Esophagus (tissue), 2 donors: ENCODE data around the gene MT1G. TPM values are rescaled to one million over a fixed set of nuclear protein-coding genes. Genes with fewer than 3 reads are reported as not detected.

Experiments used
- H3K27ac ChIP-seq, 2 donors: one replicate each; pipeline ENCODE4 v1.5.1; 2013; ENCODE audit warnings: low read depth in 2 of 2, mild to moderate bottlenecking in 2 of 2, inconsistent platforms in 1 of 2, low read length in 1 of 2, moderate library complexity in 1 of 2
- H3K27me3 ChIP-seq, 2 donors: one replicate each; pipeline ENCODE4 v1.6.1; 2013; ENCODE audit warnings: low read length in 2 of 2, control low read depth in 1 of 2, mild to moderate bottlenecking in 1 of 2; ENCODE audit not compliant: insufficient read depth in 2 of 2, control insufficient read depth in 1 of 2
- H3K36me3 ChIP-seq, 2 donors: one replicate each; pipeline ENCODE4 v1.6.1; 2013; ENCODE audit warnings: low read length in 1 of 2; ENCODE audit not compliant: control insufficient read depth in 2 of 2, insufficient read depth in 2 of 2
- H3K4me1 ChIP-seq, 2 donors: one replicate each; pipeline ENCODE4 v1.6.1; 2013; ENCODE audit warnings: low read length in 1 of 2; ENCODE audit not compliant: control insufficient read depth in 2 of 2, insufficient read depth in 2 of 2
- H3K4me3 ChIP-seq, 2 donors: one replicate each; pipeline ENCODE4 v1.5.1; 2013; ENCODE audit warnings: low read length in 2 of 2, mild to moderate bottlenecking in 2 of 2, low read depth in 1 of 2, moderate library complexity in 1 of 2
- H3K9me3 ChIP-seq, 2 donors: one replicate each; pipeline ENCODE4 v1.6.1; 2013; ENCODE audit warnings: mild to moderate bottlenecking in 2 of 2, low read depth in 1 of 2, low read length in 1 of 2, moderate library complexity in 1 of 2; ENCODE audit not compliant: control insufficient read depth in 2 of 2, insufficient read depth in 1 of 2
- WGBS, 2 donors: extraction: QIAGEN DNeasy Blood & Tissue Kit; methylation state at CpG; one replicate each; pipeline ENCODE4 v1.1.7; 2013; 5-methylcytosine and 5-hydroxymethylcytosine counted together
- polyA plus RNA-seq, 2 donors: library from polyadenylated mRNA; stranded (reverse); fragments of 200-250 nt; gene quantifications; one replicate each; pipeline ENCODE4 v1.2.3, GENCODE V29; 2013
- donor health status: healthy with polysubstance abuse.
- donor health status: Bipolar disorder and iron deficiency.

MT1G gene
- polyA plus RNA-seq, 2 donors, result 459 to 751 TPM

DNA sequence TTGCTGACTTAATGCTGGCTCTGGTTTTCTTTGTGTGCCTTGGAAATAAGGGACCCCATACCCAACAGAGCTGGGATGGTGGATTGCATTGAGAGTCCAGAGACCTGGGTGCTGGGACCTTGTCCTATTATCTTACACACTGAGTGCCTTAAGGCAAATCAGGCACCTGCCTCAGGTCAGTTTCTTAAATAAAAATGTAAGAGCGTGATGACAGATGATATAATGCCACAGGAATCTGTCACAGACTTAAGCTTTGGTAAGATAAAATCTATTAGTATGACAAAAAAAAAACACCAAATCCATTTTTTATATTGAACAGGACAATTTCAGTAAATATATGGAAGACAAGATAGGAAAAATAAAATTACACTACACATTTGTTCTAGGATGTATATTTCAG, 27.8 kb downstream of the MT1G start:
- Histone ChIP-seq H3K27me3 (peaks cover 3% of the 10 kb centered on the region in 2 donors), H3K9me3 (no peaks in the 10 kb centered on the region), H3K4me1 (peaks cover 0 to 17% of the 10 kb centered on the region in 2 donors), H3K36me3 (no peaks in the 10 kb centered on the region), H3K4me3 (no peak overlapping the region), H3K27ac (no peak overlapping the region)
- WGBS, 2 donors, result 85 to 87% methylated on average over 1 of the region's 1 CpG

DNA sequence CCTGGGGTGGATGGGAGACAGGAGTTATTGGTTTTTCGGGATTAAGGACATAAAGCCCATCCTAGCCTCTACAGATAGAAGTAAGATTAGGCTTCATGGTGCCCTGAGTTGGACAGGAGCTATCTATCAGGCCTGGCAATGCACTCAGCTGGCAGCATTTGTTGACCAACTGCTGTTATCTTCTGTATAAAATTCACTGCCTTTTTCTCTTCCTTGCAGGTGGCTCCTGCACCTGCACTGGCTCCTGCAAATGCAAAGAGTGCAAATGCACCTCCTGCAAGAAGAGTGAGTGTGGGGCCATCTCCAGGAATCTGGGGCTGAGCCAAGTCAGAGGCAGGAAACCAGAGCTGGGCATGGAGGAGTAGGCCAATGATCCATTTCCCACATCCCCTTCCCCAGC, 28.8 kb downstream of the MT1G start:
- H3K4me3 ChIP-seq, result no peak overlapping the region
- no peaks in the 10 kb centered on the region for H3K36me3 ChIP-seq
- H3K27me3 ChIP-seq, result peaks cover 3% of the 10 kb centered on the region in 2 donors
- no peak overlapping the region for H3K27ac ChIP-seq
- 60 to 68% methylated on average over 1 of the region's 1 CpG for WGBS, 2 donors
- H3K4me1 ChIP-seq, result peaks cover 0 to 19% of the 10 kb centered on the region in 2 donors
- H3K9me3 ChIP-seq, result no peaks in the 10 kb centered on the region

DNA sequence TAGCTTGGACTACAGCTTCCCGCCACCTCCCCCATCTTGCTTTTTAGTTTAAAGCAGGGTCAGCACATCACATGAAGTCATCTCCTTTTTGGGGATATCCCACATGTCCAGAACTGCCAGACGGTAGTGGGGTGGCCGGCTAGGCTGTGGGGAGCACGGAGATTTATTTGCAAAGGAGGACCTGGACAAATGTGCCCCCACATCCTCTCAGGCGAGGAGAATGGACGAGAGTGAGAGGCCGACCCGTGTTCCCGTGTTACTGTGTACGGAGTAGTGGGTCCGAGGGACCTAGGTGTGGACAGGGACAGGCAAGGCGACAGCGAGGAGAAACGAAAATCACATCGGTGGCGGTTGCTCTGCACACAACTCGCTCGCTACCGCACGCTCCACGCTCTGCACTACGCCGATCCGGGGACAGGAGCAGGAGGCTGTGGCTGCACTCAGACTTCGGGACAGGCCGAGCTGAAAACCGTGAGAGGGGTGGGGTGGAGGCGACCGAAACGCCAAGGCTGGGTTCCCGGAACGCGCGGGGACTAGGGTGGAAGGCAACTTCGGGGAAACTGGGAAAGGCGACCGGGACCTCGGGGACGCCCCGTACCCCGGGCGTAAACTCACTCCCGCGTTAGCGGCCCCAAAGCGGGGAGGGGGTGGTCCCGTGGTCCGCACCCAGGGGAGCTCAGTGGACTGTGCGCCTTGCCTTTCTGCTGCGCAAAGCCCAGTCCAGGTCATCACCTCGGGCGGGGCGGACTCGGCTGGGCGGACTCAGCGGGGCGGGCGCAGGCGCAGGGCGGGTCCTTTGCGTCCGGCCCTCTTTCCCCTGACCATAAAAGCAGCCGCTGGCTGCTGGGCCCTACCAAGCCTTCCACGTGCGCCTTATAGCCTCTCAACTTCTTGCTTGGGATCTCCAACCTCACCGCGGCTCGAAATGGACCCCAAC, 29.8 kb downstream of the MT1G start, which contains the start of gene MT1A:
MT1A (plus strand) TSS at position 853 of the 937 bp plus-strand sequence; CDS start at position 926, 73 bp downstream.
- H3K4me3 ChIP-seq, result peak within 1 kb of the TSS; percentile 7 to 39
- H3K27ac ChIP-seq, result no peak within 1 kb of the TSS

DNA sequence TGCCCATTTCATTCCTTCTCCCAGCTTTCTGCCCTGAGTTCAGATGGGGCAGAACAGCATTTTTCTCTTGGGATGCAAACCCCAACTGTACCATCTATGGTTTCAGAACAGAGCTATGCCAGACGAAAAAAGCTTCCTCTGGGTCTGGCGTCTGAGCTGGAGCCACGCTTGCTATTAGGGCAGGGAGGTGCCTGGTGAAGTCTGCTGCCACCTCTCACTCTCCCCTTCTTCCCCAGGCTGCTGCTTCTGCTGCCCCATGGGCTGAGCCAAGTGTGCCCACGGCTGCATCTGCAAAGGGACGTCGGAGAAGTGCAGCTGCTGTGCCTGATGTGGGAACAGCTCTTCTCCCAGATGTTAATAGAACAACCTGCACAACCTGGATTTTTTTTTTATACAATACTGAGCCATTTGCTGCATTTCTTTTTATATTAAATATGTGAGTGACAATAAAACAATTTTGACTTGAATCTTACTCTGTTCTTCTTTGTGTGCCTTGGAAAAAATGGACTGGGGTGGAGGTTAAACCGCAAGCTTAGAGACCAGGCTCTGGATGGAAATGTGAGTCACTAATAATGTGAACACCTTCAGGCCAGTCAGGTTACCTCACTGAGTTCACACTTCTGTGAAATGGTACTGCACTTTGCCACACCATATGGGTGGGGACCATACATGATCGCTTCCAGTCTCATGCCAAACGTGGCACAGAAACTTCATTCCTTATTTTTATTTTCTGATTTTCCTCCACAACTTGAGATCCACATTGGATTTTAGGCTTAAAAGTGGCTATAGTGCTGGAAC, 31.1 kb downstream of the MT1G start:
- WGBS, 2 donors, result 65 to 68% methylated on average over 9 of the region's 9 CpGs
- no peaks in the 10 kb centered on the region for H3K36me3 ChIP-seq
- no peaks in the 10 kb centered on the region for H3K9me3 ChIP-seq
- no peak overlapping the region for H3K27ac ChIP-seq
- peaks cover 5 to 17% of the 10 kb centered on the region in 2 donors for H3K4me1 ChIP-seq
- no peak overlapping the region for H3K4me3 ChIP-seq
- peaks cover 3% of the 10 kb centered on the region in 2 donors for H3K27me3 ChIP-seq

More for the DNA sequence above, 29.8 kb downstream of the MT1G start, which contains the start of gene MT1A:
- peaks cover 0 to 11% of the 10 kb centered on the region in 2 donors for H3K4me1 ChIP-seq
- H3K36me3 ChIP-seq, result no peaks in the 10 kb centered on the region
- no peaks in the 10 kb centered on the region for H3K9me3 ChIP-seq
- peaks cover 3% of the 10 kb centered on the region in 2 donors for H3K27me3 ChIP-seq
- 15 to 19% methylated on average over 49 to 68 of the region's 68 CpGs for WGBS, 2 donors

DNA sequence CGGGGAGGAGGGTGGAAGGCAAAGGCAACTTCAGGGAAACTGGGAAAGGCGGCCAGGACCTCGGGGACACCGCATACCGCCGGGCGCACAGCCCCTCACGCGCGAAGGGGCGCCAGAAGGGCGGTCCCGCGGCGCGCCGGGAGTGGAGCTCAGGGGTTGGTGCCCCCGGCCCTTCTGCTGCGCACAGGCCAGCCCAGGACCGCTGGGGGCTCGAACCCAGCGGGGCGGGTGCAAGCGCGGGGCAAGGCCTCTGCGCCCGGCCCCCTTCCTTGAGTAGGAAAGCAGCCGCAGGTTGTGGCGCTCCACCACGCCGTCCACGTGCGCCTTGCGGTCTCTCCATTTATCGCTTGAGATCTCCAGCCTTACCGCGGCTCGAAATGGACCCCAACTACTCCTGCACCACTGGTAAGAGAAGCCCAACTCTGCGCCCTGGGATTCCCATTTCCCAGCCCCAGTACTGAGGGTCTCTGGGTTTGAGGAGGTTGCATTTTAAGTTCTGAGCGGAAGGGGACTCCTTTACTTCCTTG, 32.4 kb downstream of the MT1G start:
- peaks cover 3% of the 10 kb centered on the region in 2 donors for H3K27me3 ChIP-seq

DNA sequence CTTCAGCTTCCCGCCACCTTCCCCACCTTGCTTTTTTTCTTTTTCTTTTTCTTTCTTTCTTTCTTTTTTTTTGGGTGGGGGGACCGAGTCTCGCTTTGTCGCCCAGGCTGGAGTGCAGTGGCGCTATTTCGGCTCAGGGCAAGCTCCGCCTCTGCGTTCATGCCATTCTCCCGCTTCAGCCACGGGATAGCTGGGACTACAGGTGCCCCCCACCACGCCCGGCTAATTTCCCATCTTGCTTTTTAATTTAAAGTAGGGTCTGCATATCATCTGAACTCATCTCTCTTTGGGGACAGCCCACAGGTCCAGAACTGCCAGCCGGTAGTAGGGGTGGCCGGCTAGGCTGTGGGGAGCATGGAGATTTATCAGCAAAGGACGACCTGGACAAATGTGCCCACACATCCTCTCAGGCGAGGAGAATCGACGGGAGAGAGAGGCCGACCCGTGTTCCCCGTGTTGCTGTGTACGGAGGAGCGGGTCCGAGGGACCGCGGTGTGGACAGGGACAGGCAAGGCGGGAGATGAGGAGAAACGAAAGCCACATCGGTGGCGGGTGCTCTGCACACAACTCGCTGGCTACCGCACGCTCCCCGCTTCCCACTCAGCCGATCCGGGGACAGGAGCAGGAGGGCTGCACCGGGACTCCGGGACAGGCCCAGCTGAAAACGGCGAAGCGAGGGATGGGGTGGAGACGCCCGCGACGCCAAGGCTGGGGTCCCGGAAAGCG, 33.0 kb downstream of the MT1G start:
- Histone ChIP-seq H3K9me3 (no peaks in the 10 kb centered on the region), H3K27ac (no peak overlapping the region), H3K36me3 (no peaks in the 10 kb centered on the region), H3K4me1 (peaks cover 5 to 19% of the 10 kb centered on the region in 2 donors), H3K4me3 (no peak overlapping the region), H3K27me3 (peaks cover 3% of the 10 kb centered on the region in 2 donors)
- 45 to 52% methylated on average over 47 of the region's 47 CpGs for WGBS, 2 donors

More for the DNA sequence above, 32.4 kb downstream of the MT1G start:
- no peak overlapping the region for H3K27ac ChIP-seq
- H3K4me1 ChIP-seq, result peaks cover 5 to 19% of the 10 kb centered on the region in 2 donors
- no peaks in the 10 kb centered on the region for H3K9me3 ChIP-seq
- H3K4me3 ChIP-seq, result no peak overlapping the region
- WGBS, 2 donors, result 27 to 41% methylated on average over 26 to 40 of the region's 40 CpGs
- no peaks in the 10 kb centered on the region for H3K36me3 ChIP-seq

DNA sequence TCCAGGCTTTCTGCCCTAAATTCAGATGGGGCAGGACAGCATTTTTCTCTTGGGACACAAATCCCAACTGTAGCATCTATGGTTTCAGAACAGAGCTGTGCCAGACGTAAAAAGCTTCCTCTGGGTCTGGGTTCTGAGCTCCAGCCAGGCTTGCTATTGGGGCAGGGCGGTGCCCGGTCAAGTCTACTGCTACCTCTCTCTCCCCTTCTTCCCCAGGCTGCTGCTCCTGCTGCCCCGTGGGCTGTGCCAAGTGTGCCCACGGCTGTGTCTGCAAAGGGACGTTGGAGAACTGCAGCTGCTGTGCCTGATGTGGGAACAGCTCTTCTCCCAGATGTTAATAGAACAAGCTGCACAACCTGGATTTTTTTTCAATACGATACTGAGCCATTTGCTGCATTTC, 34.3 kb downstream of the MT1G start:
- Histone ChIP-seq H3K4me3 (no peak overlapping the region), H3K9me3 (no peaks in the 10 kb centered on the region), H3K36me3 (no peaks in the 10 kb centered on the region), H3K4me1 (peaks cover 5 to 19% of the 10 kb centered on the region in 2 donors), H3K27ac (no peak overlapping the region), H3K27me3 (peaks cover 0 to 3% of the 10 kb centered on the region in 2 donors)
- WGBS, 2 donors, result 56 to 57% methylated on average over 7 of the region's 7 CpGs

DNA sequence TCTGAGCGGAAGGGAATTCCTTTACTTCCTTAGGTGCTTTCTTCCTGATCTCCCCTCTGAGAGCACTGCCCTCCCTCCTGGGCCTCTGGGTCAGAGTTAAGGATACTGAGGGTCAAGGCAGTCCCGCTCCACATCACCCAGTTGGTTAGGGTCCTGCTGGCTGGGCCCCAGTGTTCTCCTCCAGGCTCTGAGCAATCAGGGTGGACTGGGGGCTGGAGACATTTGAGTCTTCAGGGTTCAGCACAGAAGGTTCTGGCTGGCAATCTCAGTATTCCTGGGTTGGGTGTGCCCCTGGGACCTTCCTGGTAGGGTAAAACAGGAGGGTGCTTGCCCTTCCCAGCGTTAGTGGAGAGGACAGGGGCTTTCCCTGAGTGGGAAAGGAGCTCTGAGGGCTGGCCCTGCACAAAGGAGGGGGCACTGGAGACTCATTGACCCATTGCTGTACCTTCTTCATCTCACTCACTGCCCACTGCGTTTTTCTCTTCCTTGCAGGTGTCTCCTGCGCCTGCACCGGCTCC, 35.0 kb downstream of the MT1G start:
- Histone ChIP-seq H3K4me1 (peaks cover 5 to 17% of the 10 kb centered on the region in 2 donors), H3K4me3 (peak overlapping the region; percentile 38 to 42), H3K9me3 (no peaks in the 10 kb centered on the region), H3K27ac (peak overlapping the region in 1 of 2 donors; percentile 52), H3K36me3 (no peaks in the 10 kb centered on the region), H3K27me3 (peaks cover 0 to 3% of the 10 kb centered on the region in 2 donors)
- WGBS, 2 donors, result 49 to 58% methylated on average over 6 of the region's 6 CpGs
